B cell (primary cell): ENCODE results near the gene CCDC146. TPM values are rescaled to one million over a fixed set of nuclear protein-coding genes. Genes with fewer than 3 reads are reported as not detected.
A peak's percentile ranks its signal among the peaks of the same experiment; 100 is the strongest.
"Not testable (repeated sequence)": the region's sequence is repeated elsewhere in the genome, so short reads cannot be mapped to it uniquely, and the experiment has no call there.

Experiments
- ATAC-seq: fragments of 200-7000 bp; cut with Tn5 transposase; one replicate; pipeline ENCODE4 v1.10.0; 2021; ENCODE audit warnings: low read depth, mild to moderate bottlenecking, moderate number of reproducible peaks, moderate library complexity
- CTCF ChIA-PET: fragments of 350-600 bp; sonication (Branson Sonifier 250); formaldehyde crosslinking; loops from one replicate; lab custom pipeline; 2021; ENCODE audit warnings: antibody characterized with exemption, inconsistent platforms; lab: Charles Lee
- POLR2A ChIA-PET: fragments of 350-600 bp; sonication (Branson Sonifier 250); formaldehyde crosslinking; loops from one replicate; lab custom pipeline; 2021; ENCODE audit warnings: antibody characterized with exemption; lab: Charles Lee
- DNase-seq: peaks from one replicate; pipeline ENCODE4 v3.0.0; 2013
- H2AFZ ChIP-seq: 2 replicates; pipeline ENCODE4 v1.6.1; 2012; ENCODE audit warnings: mild to moderate bottlenecking, low read depth, low read length; ENCODE audit not compliant: insufficient read depth, poor library complexity, severe bottlenecking
- H3K27ac ChIP-seq, 2 donors: 1 replicate in 1 of 2; 2 replicates in 1 of 2; pipeline ENCODE4 v1.5.1; 2012 to 2013; ENCODE audit warnings: low read length in 2 of 2, mild to moderate bottlenecking in 2 of 2, moderate library complexity in 1 of 2
- H3K27me3 ChIP-seq, 4 experiments: fragments of 200-600 bp in 1 of 4; sonication (generic) in 1 of 4; replicated peaks in 1 of 4; 1 replicate in 2 of 4; 2 replicates in 2 of 4; pipeline versions ENCODE4 v1.6.1 to v1.7.0; 2013 to 2016; ENCODE audit warnings: low read length in 3 of 4, mild to moderate bottlenecking in 2 of 4, mixed read lengths in 1 of 4, moderate library complexity in 1 of 4; ENCODE audit not compliant: insufficient read depth in 4 of 4, control insufficient read depth in 3 of 4; ENCODE audit errors: control extremely low read depth in 1 of 4
- H3K36me3 ChIP-seq, 2 experiments: replicated peaks in 1 of 2; 1 replicate in 1 of 2; 2 replicates in 1 of 2; pipeline versions ENCODE4 v1.6.1 to v1.7.1; 2013; ENCODE audit warnings: low read length in 1 of 2; ENCODE audit not compliant: insufficient read depth in 2 of 2, control insufficient read depth in 1 of 2; ENCODE audit errors: control extremely low read depth in 1 of 2, extremely low read depth in 1 of 2
- H3K4me1 ChIP-seq, 2 donors: fragments of 200-600 bp in 1 of 2; sonication (generic) in 1 of 2; 1 replicate in 1 of 2; 2 replicates in 1 of 2; pipeline versions ENCODE4 v1.5.1 to v1.6.1; 2013 to 2017; ENCODE audit warnings: low read length in 2 of 2; ENCODE audit not compliant: control insufficient read depth in 2 of 2, insufficient read depth in 2 of 2
- H3K4me2 ChIP-seq: replicated peaks from 2 replicates; pipeline ENCODE3; 2012; ENCODE audit warnings: mild to moderate bottlenecking, low read depth, low read length; ENCODE audit not compliant: poor library complexity, severe bottlenecking
- H3K4me3 ChIP-seq, 5 experiments: fragments of 200-600 bp in 1 of 5; sonication (generic) in 1 of 5; 1 replicate in 3 of 5; 2 replicates in 2 of 5; pipeline versions ENCODE4 v1.5.1 to v1.7.0; 2011 to 2016; ENCODE audit warnings: low read length in 4 of 5, mild to moderate bottlenecking in 4 of 5, low read depth in 2 of 5, control low read depth in 1 of 5, moderate library complexity in 1 of 5; ENCODE audit not compliant: insufficient read depth in 1 of 5; ENCODE audit errors: control extremely low read depth in 1 of 5, extremely low read depth in 1 of 5
- H3K79me2 ChIP-seq: fragments of 200-600 bp; sonication (generic); one replicate; pipeline ENCODE4 v1.6.0; 2016; ENCODE audit warnings: low read length; ENCODE audit not compliant: control insufficient read depth, insufficient read depth
- H3K9ac ChIP-seq: fragments of 200-600 bp; sonication (generic); 2 replicates; pipeline ENCODE4 v1.6.1; 2017; ENCODE audit warnings: mild to moderate bottlenecking, low read length, moderate library complexity
- H3K9me3 ChIP-seq, 3 donors: one replicate each; pipeline versions ENCODE4 v1.6.1 to v1.7.1; 2013; ENCODE audit warnings: low read length in 2 of 3; ENCODE audit not compliant: control insufficient read depth in 2 of 3, insufficient read depth in 1 of 3; ENCODE audit errors: control extremely low read depth in 1 of 3
- H4K20me1 ChIP-seq: 2 replicates; pipeline ENCODE4 v1.6.0; 2012; ENCODE audit warnings: mild to moderate bottlenecking, low read length; ENCODE audit not compliant: insufficient read depth, control insufficient read depth, poor library complexity, severe bottlenecking
- H3K27ac Mint-ChIP-seq: one replicate; pipeline ENCODE4 v1.8.0; 2021; ENCODE audit warnings: mixed read lengths
- H3K27me3 Mint-ChIP-seq: one replicate; pipeline ENCODE4 v1.8.0; 2021; ENCODE audit warnings: mixed read lengths
- H3K4me1 Mint-ChIP-seq: one replicate; pipeline ENCODE4 v1.8.0; 2021; ENCODE audit warnings: mixed read lengths
- H3K4me3 Mint-ChIP-seq: one replicate; pipeline ENCODE4 v1.8.0; 2021; ENCODE audit warnings: mixed read lengths
- H3K9me3 Mint-ChIP-seq: one replicate; pipeline ENCODE4 v1.8.0; 2022; ENCODE audit warnings: mixed read lengths; ENCODE audit not compliant: insufficient read depth
- WGBS: methylation state at CpG from one replicate; pipeline ENCODE4 v1.1.5; 2013; ENCODE audit warnings: missing lambda C conversion rate; ENCODE audit not compliant: insufficient coverage; 5-methylcytosine and 5-hydroxymethylcytosine counted together
- intact Hi-C: fragments of 100-400 bp; cut with micrococcal nuclease; formaldehyde crosslinking; loops from one replicate; pipeline ENCODE4 v1.10.0; 2022
- polyA plus RNA-seq: library from polyadenylated mRNA; depleted of rRNA; stranded (reverse); fragments of >200 nt; gene quantifications from 2 replicates; pipeline ENCODE4 v1.2.3, GENCODE V29; 2012
- total RNA-seq, 2 donors: library from RNA; stranded (reverse); fragments of 120-200 nt in 1 of 2; gene quantifications; 1 replicate in 1 of 2; 2 replicates in 1 of 2; pipeline versions ENCODE4 v1.2.3 to v1.2.4, GENCODE V29; 2013 to 2022
- TF ChIP-seq, protein P1 (sequence below): fragments of 200-600 bp; IDR thresholded peaks from one replicate; pipeline ENCODE4 v1.8.0; 2022; ENCODE audit warnings: antibody characterized with exemption, mild to moderate bottlenecking

The CCDC146 gene
- total and polyA plus RNA-seq, 2 donors (not counting 1 experiment from before 2014, with no cell fraction given): 5.6 to 8.5 TPM

DNA sequence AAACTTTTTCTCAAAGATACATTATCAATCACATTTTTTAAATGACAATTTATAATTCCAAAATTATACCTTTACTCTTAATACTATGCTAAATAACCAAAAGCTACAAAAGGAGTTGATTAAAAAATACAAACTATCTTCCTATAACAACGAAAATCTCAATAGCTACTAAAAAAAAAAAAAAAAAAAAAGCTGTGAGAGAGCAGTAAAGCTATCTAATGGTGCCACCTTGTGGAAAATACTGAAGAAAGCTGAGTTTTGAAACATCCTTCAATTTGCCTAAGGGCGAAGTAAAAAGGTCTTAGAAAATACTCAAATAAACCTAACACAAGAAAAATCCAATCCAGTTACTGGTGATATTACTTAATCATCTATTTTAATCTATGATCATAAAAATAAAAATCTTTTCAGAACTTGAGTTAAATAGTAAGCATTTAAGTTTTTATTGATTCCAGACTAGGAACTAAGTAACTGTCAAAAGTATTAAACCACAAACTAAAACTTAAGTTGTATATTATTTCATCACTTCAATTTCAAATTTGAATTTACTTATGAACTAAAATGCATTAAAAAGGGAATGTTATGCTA, 9.6 kb upstream of the CCDC146 start:
- H3K4me1 Mint-ChIP-seq, H4K20me1 ChIP-seq, H3K27me3 ChIP-seq, H3K9ac ChIP-seq, H3K27me3 Mint-ChIP-seq, intact Hi-C loops, H3K79me2 ChIP-seq, H3K4me3 Mint-ChIP-seq, H2AFZ ChIP-seq, H3K4me2 ChIP-seq, H3K27ac Mint-ChIP-seq, H3K27ac ChIP-seq, H3K4me3 ChIP-seq, H3K9me3 Mint-ChIP-seq, H3K9me3 ChIP-seq, H3K4me1 ChIP-seq, ATAC-seq, H3K36me3 ChIP-seq: not testable (repeated sequence)
- TF ChIP-seq, protein P1, sequence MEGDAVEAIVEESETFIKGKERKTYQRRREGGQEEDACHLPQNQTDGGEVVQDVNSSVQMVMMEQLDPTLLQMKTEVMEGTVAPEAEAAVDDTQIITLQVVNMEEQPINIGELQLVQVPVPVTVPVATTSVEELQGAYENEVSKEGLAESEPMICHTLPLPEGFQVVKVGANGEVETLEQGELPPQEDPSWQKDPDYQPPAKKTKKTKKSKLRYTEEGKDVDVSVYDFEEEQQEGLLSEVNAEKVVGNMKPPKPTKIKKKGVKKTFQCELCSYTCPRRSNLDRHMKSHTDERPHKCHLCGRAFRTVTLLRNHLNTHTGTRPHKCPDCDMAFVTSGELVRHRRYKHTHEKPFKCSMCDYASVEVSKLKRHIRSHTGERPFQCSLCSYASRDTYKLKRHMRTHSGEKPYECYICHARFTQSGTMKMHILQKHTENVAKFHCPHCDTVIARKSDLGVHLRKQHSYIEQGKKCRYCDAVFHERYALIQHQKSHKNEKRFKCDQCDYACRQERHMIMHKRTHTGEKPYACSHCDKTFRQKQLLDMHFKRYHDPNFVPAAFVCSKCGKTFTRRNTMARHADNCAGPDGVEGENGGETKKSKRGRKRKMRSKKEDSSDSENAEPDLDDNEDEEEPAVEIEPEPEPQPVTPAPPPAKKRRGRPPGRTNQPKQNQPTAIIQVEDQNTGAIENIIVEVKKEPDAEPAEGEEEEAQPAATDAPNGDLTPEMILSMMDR: peak; percentile 53
- WGBS: no CpG with 5 or more reads among the region's 2 CpGs
- ChIA-PET POLR2A (interaction anchor here (0.6 kb wide), 1 partner anchor 286 kb away, joined by 3 read pairs; no protein-coding TSS in a partner anchor), CTCF (interaction anchor here (0.6 to 1.4 kb wide), 6 partner anchors 10 to 934 kb away, joined by 3 to 7 read pairs (median 4); partner anchors contain the start of gene CCDC146)
- peak; percentile 32 for DNase-seq

DNA sequence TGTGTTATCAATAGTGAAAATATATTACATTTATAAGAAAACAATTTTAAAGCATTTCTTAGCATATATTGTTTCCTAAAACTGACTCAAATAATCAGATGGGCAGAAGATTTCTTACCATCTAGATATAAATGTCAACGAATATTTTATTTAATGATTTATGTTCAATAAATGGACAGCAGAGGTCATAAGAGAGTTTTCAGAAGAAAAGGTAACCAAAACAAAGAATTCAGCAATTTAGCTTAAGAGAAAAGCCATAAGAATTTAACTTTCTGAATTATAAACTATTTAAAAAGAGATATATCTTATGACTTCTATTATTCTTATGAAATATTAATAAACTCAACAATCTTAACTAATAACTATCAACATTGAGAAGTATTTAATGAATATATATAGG, 3.1 kb downstream of the CCDC146 start:
- H3K4me1 Mint-ChIP-seq: peaks cover 17% of the 10 kb centered on the region

DNA sequence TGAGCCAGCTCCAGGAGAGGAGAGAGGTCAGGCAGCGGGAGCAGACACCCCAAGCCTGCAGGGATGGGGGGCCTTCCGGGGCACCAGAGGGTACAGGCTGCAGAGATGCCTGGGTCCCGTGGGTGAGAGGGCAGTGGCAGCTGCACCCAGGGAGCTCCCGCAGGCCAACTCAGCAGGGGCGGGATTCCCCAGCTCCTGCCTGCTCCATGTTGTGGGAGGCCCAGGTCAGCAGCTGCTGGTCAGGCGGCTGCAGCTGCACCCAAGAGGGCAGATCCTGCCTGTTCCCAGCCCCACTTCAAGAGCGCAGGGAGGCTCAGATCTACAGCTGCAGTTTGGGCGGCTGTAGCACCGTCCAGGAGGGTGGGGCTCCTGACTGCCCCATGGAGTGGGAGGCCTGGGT, 4.6 kb downstream of the CCDC146 start:
- intact Hi-C loops: loop anchor here (10.0 kb wide), 1 partner anchor 582 kb away; the partner anchor contains the start of gene SPDYE16
- H3K36me3 ChIP-seq, H3K79me2 ChIP-seq, H3K27ac Mint-ChIP-seq, H3K9ac ChIP-seq, H3K4me3 Mint-ChIP-seq, H3K4me3 ChIP-seq, H3K9me3 Mint-ChIP-seq, ATAC-seq, H3K4me2 ChIP-seq, DNase-seq, H3K27ac ChIP-seq, H3K27me3 Mint-ChIP-seq, POLR2A ChIA-PET, H3K9me3 ChIP-seq, H4K20me1 ChIP-seq, H3K27me3 ChIP-seq, H2AFZ ChIP-seq: not testable (repeated sequence)
- peaks cover 9 to 13% of the 10 kb centered on the region in 2 donors for H3K4me1 ChIP-seq
- 89% methylated on average over 3 of the region's 9 CpGs for WGBS
- CTCF ChIA-PET: interaction anchor here (1.6 to 2.9 kb wide), 2 partner anchors 120 kb away, joined by 8 to 49 read pairs; no protein-coding TSS in a partner anchor
- peaks cover 13% of the 10 kb centered on the region for H3K4me1 Mint-ChIP-seq

More for the DNA sequence above, 3.1 kb downstream of the CCDC146 start:
- not testable (repeated sequence) for H3K79me2 ChIP-seq, H3K4me3 Mint-ChIP-seq, H2AFZ ChIP-seq, H4K20me1 ChIP-seq, H3K4me3 ChIP-seq, ATAC-seq, H3K36me3 ChIP-seq, H3K27me3 ChIP-seq, H3K27me3 Mint-ChIP-seq, H3K9me3 ChIP-seq, H3K27ac Mint-ChIP-seq, H3K27ac ChIP-seq, H3K9me3 Mint-ChIP-seq, H3K4me2 ChIP-seq, H3K9ac ChIP-seq
- ChIA-PET CTCF (interaction anchor here (0.6 to 3.5 kb wide), 5 partner anchors 13 to 207 kb away, joined by 3 to 49 read pairs (median 3); no protein-coding TSS in a partner anchor), POLR2A (interaction anchor here (1.1 kb wide), 1 partner anchor 290 kb away, joined by 3 read pairs; no protein-coding TSS in a partner anchor)
- WGBS: no CpG with 5 or more reads among the region's 1 CpG
- intact Hi-C loops: loop anchor here (10.0 kb wide), 1 partner anchor 581 kb away; the partner anchor contains the start of gene SPDYE16
- peak; percentile 26 for DNase-seq
- H3K4me1 ChIP-seq: peaks cover 13 to 15% of the 10 kb centered on the region in 2 donors
- TF ChIP-seq, protein P1: peak; percentile 60
